Heart left ventricle (tissue), 16 donors: Measurements from ENCODE around the gene DCST1. TPM values are rescaled to one million over a fixed set of nuclear protein-coding genes. Genes with fewer than 3 reads are reported as not detected.

Experiments used
- ATAC-seq, 4 donors: fragments of 200-7000 bp; cut with Tn5 transposase; one replicate each; pipeline ENCODE4 v1.9.1; 2020 to 2022; ENCODE audit warnings: moderate library complexity in 4 of 4, mild to moderate bottlenecking in 3 of 4, moderate number of reproducible peaks in 1 of 4
- DNase-seq, 5 donors: peaks; one replicate each; pipeline ENCODE4 v3.0.0-alpha.2; 2020
- H3K27ac ChIP-seq, 12 donors: fragments of 200-600 bp; sonication (generic) in 4 of 12; one replicate each; pipeline versions ENCODE4 v1.5.0 to v1.8.0; 2016 to 2022; ENCODE audit warnings: mild to moderate bottlenecking in 2 of 12
- H3K27me3 ChIP-seq, 9 donors: fragments of 200-600 bp; sonication (generic) in 2 of 9; one replicate each; pipeline versions ENCODE4 v1.5.1 to v1.8.0; 2016 to 2022; ENCODE audit warnings: mild to moderate bottlenecking in 3 of 9
- H3K36me3 ChIP-seq, 9 donors: fragments of 200-600 bp; sonication (generic) in 2 of 9; one replicate each; pipeline versions ENCODE4 v1.5.0 to v1.8.0; 2018 to 2022; ENCODE audit warnings: mild to moderate bottlenecking in 2 of 9
- H3K4me1 ChIP-seq, 12 donors: fragments of 200-600 bp; sonication (generic) in 4 of 12; one replicate each; pipeline versions ENCODE4 v1.5.0 to v1.8.0; 2016 to 2022; ENCODE audit warnings: mild to moderate bottlenecking in 3 of 12
- H3K4me3 ChIP-seq, 12 donors: fragments of 200-600 bp; sonication (generic) in 4 of 12; one replicate each; pipeline versions ENCODE4 v1.5.0 to v1.8.0; 2017 to 2022; ENCODE audit warnings: mild to moderate bottlenecking in 9 of 12, moderate library complexity in 4 of 12
- H3K9me3 ChIP-seq, 12 donors: fragments of 200-600 bp; sonication (generic) in 4 of 12; one replicate each; pipeline versions ENCODE4 v1.5.0 to v1.8.0; 2016 to 2022; ENCODE audit warnings: mild to moderate bottlenecking in 1 of 12
- POLR2A ChIP-seq, 2 donors: fragments of 450-650 bp; IDR thresholded peaks; one replicate each; pipeline ENCODE4 v1.6.1; 2017; ENCODE audit warnings: antibody characterized with exemption in 2 of 2, mild to moderate bottlenecking in 2 of 2, moderate library complexity in 2 of 2
- WGBS, 4 donors: extraction: QIAGEN DNeasy Blood & Tissue Kit in 2 of 4; methylation state at CpG; one replicate each; pipeline versions ENCODE4 v1.1.5 to v1.1.7; 2013 to 2018; 5-methylcytosine and 5-hydroxymethylcytosine counted together
- intact Hi-C, 10 donors: fragments of 100-400 bp; cut with DNase I; formaldehyde crosslinking; loops; one replicate each; pipeline versions ENCODE4 v1.11.1 to v1.14.2; 2022
- polyA plus RNA-seq, 2 donors: library from polyadenylated mRNA; stranded (reverse); fragments of 200-250 nt; gene quantifications; one replicate each; pipeline ENCODE4 v1.2.3, GENCODE V29; 2013
- total RNA-seq, 9 donors: library from RNA; depleted of rRNA in 2 of 9; stranded (reverse); fragments of >200 nt in 2 of 9; fragmentation: NEBNext Ultra II Directional in 3 of 9; extraction: Animal tissue kit (Norgen Biotek cat#: 25700) in 3 of 9; gene quantifications; one replicate each; pipeline versions ENCODE4 v1.1.0 to v1.2.4, GENCODE V29; 2016 to 2023
- TF ChIP-seq, protein P1 (sequence below), 12 donors: fragments of 200-600 bp; sonication (generic) in 4 of 12; IDR thresholded peaks; one replicate each; pipeline versions ENCODE4 v1.5.0 to v1.8.0; 2018 to 2022; ENCODE audit warnings: antibody characterized with exemption in 12 of 12, mild to moderate bottlenecking in 5 of 12
- donor health status: ischemic (EF 13 %, LVEDD 7.1; RV severe dilation, severe dysfunction).
- donor health status: healthy with polysubstance abuse.
- donor health status: DM: no; HTN: yes; CAD: no.
- donor health status: DM: no; HTN: no; CAD: no.
- donor health status: ischemic (EF 25% LVEDD 6.9; RV normal size, moderate dysfunction).
- donor health status: ischemic (EF 25% LVEDD 5.7; RV mildly dilated, moderate dysfunction).
- donor health status: healthy.
- donor health status: DM: yes; HTN: yes; CAD: no.
- donor health status: ischemic (EF 35%, LVEDD 5.7; RV mildly dilated, moderate dysfunction).
- donor health status: nonischemic (EF 11% LVEDD 7.7; RV severe dilation, severe dysfunction).
- donor health status: DM: yes; HTN: yes; CAD: no.
- donor health status: PGD.
- donor health status: ischemic (EF 29% LVEDD 5.4; RV normal size, mild dysfunction).
- donor health status: nonischemic (EF 23%, LVEDD 6.1; RV moderate dilation, normal function).

The DCST1 gene
- total and polyA plus RNA-seq, 11 donors = not detected

- DNase-seq (peak in 1 of 5 donors; percentile 51), ATAC-seq (no peak)
- Histone ChIP-seq H3K4me3 (peak overlapping the region in 7 of 12 donors; percentile 9 to 44 (median 21)), H3K36me3 (no peaks in the 10 kb centered on the region), H3K27me3 (peaks cover 38 to 59% (median 49%) of the 10 kb centered on the region in 9 donors), H3K27ac (no peak overlapping the region), H3K9me3 (no peaks in the 10 kb centered on the region), H3K4me1 (peaks cover 13 to 80% (median 58%) of the 10 kb centered on the region in 12 donors)
- intact Hi-C loops = loop anchor here in 5 of 10 donors (5.0 to 10.0 kb wide), 7 partner anchors 35 to 528 kb away; partner anchors contain the start of genes PYGO2 (in 2 of the 5), PBXIP1 (in 1 of the 5) and UBE2Q1 (in 1 of the 5)
- TF ChIP-seq POLR2A (IDR thresholded peaks at IDR 0.05) = no peak
- TF ChIP-seq, protein P1, sequence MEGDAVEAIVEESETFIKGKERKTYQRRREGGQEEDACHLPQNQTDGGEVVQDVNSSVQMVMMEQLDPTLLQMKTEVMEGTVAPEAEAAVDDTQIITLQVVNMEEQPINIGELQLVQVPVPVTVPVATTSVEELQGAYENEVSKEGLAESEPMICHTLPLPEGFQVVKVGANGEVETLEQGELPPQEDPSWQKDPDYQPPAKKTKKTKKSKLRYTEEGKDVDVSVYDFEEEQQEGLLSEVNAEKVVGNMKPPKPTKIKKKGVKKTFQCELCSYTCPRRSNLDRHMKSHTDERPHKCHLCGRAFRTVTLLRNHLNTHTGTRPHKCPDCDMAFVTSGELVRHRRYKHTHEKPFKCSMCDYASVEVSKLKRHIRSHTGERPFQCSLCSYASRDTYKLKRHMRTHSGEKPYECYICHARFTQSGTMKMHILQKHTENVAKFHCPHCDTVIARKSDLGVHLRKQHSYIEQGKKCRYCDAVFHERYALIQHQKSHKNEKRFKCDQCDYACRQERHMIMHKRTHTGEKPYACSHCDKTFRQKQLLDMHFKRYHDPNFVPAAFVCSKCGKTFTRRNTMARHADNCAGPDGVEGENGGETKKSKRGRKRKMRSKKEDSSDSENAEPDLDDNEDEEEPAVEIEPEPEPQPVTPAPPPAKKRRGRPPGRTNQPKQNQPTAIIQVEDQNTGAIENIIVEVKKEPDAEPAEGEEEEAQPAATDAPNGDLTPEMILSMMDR (IDR thresholded peaks at IDR 0.05) = no peak
- 5 to 13% (median 6%) methylated on average over 33 to 36 of the region's 36 CpGs for WGBS, 4 donors
Measured at GRCh38 chr1:155082301-155083051, 48.9 kb downstream of the DCST1 start.

DNA sequence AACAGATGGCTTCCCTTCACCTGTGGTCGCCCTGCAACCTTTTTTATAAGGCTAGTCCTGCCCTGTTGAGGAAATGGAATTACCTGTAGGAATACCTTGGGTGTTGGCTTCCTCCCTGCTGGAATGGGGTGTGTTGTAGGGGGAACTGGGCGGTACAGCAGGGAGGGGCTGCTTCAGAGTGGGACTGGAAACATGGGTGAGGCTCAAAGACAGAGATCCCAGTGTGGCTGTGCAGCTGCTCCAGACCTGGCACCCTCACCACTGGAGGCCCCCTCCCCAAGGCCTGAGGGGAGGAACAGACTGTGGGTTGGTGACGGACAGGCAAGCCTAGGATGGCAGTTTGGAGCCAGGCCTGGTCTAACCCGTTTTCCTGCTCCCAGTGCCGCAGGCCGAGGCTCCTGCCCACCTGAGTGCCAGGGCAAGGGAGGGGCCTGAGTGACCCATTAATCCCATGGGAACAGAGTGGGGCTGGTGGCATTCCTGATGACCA is 49.5 kb downstream of the DCST1 start:
- WGBS, 4 donors = 52 to 72% (median 70%) methylated on average over 5 to 6 of the region's 6 CpGs
- no peaks in the 10 kb centered on the region for H3K36me3 ChIP-seq
- peaks cover 13 to 80% (median 57%) of the 10 kb centered on the region in 12 donors for H3K4me1 ChIP-seq
- H3K4me3 ChIP-seq = no peak overlapping the region
- no peak overlapping the region for H3K27ac ChIP-seq
- no peak for DNase-seq
- no peaks in the 10 kb centered on the region for H3K9me3 ChIP-seq
- intact Hi-C loops = loop anchor here in 5 of 10 donors (5.0 to 10.0 kb wide), 7 partner anchors 36 to 528 kb away; partner anchors contain the start of genes PYGO2 (in 2 of the 5), PBXIP1 (in 1 of the 5) and UBE2Q1 (in 1 of the 5)
- TF ChIP-seq POLR2A (IDR thresholded peaks at IDR 0.05) = no peak
- TF ChIP-seq, protein P1 (IDR thresholded peaks at IDR 0.05) = no peak
- no peak for ATAC-seq
- peaks cover 38 to 59% (median 49%) of the 10 kb centered on the region in 9 donors for H3K27me3 ChIP-seq

GRCh38 chr1:155083865-155084721 is 50.5 kb downstream of the DCST1 start:
- no peaks in the 10 kb centered on the region for H3K9me3 ChIP-seq
- DNase-seq = no peak
- H3K27ac ChIP-seq = peak overlapping the region in 3 of 12 donors; percentile 92 to 97 (median 95)
- intact Hi-C loops = loop anchor here in 9 of 10 donors (1.0 to 10.0 kb wide), 11 partner anchors 21 to 529 kb away; partner anchors contain the start of genes EFNA4 (in 2 of the 9), PYGO2 (in 2 of the 9), PBXIP1 (in 1 of the 9) and UBE2Q1 (in 1 of the 9)
- peak in 3 of 4 donors; percentile 0 to 2 (median 1) for ATAC-seq
- peaks cover 38 to 55% (median 49%) of the 10 kb centered on the region in 9 donors for H3K27me3 ChIP-seq
- TF ChIP-seq, protein P1 (IDR thresholded peaks at IDR 0.05) = no peak
- no peak for TF ChIP-seq POLR2A (IDR thresholded peaks at IDR 0.05)
- H3K4me1 ChIP-seq = peaks cover 11 to 71% (median 52%) of the 10 kb centered on the region in 12 donors
- peak overlapping the region in 11 of 12 donors; percentile 52 to 87 (median 75) for H3K4me3 ChIP-seq
- no peaks in the 10 kb centered on the region for H3K36me3 ChIP-seq
- WGBS, 4 donors = 27 to 46% (median 29%) methylated on average over 15 to 21 of the region's 21 CpGs
